Measurements from ENCODE around the gene MACROD2.

- TF ChIP-seq YY1 (IDR thresholded peaks at IDR 0.05; ENCODE audit: insufficient read depth, insufficient read length) (no peak), ZNF274 (IDR thresholded peaks at IDR 0.05; ENCODE audit: low read depth, low read length) (no peak)
These were observed 901.3 kb downstream of the MACROD2 start for GRCh38 chr20:14896569-14896968.
